Vagina (tissue), 2 donors: ENCODE results near the gene G3BP1.

Experiments used
- CTCF ChIP-seq, 3 experiments: fragments of 450-650 bp in 2 of 3; fragments of 200-600 bp in 1 of 3; sonication (generic) in 1 of 3; IDR thresholded peaks; one replicate each; pipeline ENCODE4 v1.5.1; 2017 to 2019; ENCODE audit warnings: antibody characterized with exemption in 3 of 3, mild to moderate bottlenecking in 2 of 3, moderate library complexity in 2 of 3
- POLR2A ChIP-seq, 2 donors: fragments of 450-650 bp; IDR thresholded peaks; one replicate each; pipeline ENCODE4 v1.6.1; 2017; ENCODE audit warnings: antibody characterized with exemption in 2 of 2, mild to moderate bottlenecking in 2 of 2, moderate library complexity in 2 of 2

- TF ChIP-seq CTCF (IDR thresholded peaks at IDR 0.05) (no peak), POLR2A (IDR thresholded peaks at IDR 0.05) (no peak)
Measured at GRCh38 chr5:151757233-151758140, 14.3 kb upstream of the G3BP1 start.
